Measurements from ENCODE around the gene TAB3. TPM values are rescaled to one million over a fixed set of nuclear protein-coding genes. Genes with fewer than 3 reads are reported as not detected.

Gene TAB3
- total RNA-seq, 1 experiment from 2014 or later, result 28.4 TPM

DNA sequence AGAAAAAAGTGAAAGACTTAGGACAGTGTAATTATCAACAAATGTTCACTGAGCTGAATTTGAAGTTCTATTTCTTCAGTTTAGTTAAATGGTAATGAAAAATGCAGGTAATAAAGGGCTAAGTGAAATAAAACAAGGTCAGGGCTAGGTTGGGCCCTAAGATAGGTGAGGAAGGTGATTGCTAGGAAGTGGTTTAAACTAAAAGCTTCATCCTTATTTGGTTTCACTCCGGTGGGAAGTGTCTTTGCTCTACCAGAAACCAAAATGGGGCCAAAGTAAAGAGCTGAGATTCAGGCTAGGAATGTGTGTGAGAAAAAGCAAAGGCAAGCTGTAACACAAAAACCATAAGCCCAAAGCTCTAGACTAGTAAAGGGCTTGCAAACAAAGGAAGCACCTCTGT lies 31.0 kb downstream of the TAB3 start:
- Mint-ChIP-seq H3K4me3 (ENCODE audit: unreplicated experiment) (no peak overlapping the region), H3K36me3 (ENCODE audit: insufficient read depth, unreplicated experiment) (peaks cover 23% of the 10 kb centered on the region), H3K27me3 (ENCODE audit: insufficient read depth, unreplicated experiment) (peaks cover 39% of the 10 kb centered on the region), H3K9me3 (ENCODE audit: unreplicated experiment) (no peaks in the 10 kb centered on the region), H3K4me1 (ENCODE audit: insufficient read depth, unreplicated experiment) (no peaks in the 10 kb centered on the region), H3K27ac (ENCODE audit: low read depth, unreplicated experiment) (no peak overlapping the region)
- ChIA-PET CTCF (interaction anchor here (0.5 kb wide), 1 partner anchor 434 kb away, joined by 3 read pairs; no protein-coding TSS in a partner anchor), POLR2A (no interaction called here)
- no peak for TF ChIP-seq CTCF (IDR thresholded peaks at IDR 0.05; ENCODE audit: unreplicated experiment)
- intact Hi-C loops (cut with micrococcal nuclease), result no loop called here
- no TSS peak for BruUV-seq (replicated peaks)
- no peak for DNase-seq (ENCODE audit: unreplicated experiment)

- H3K4me3 Mint-ChIP-seq (ENCODE audit: unreplicated experiment), result no peak overlapping the region
- no peak for DNase-seq (ENCODE audit: unreplicated experiment)
- H3K4me1 Mint-ChIP-seq (ENCODE audit: insufficient read depth, unreplicated experiment), result no peaks in the 10 kb centered on the region
- H3K36me3 Mint-ChIP-seq (ENCODE audit: insufficient read depth, unreplicated experiment), result peaks cover 32% of the 10 kb centered on the region
- peaks cover 49% of the 10 kb centered on the region for H3K27me3 Mint-ChIP-seq (ENCODE audit: insufficient read depth, unreplicated experiment)
- no TSS peak for BruUV-seq (replicated peaks)
- H3K27ac Mint-ChIP-seq (ENCODE audit: low read depth, unreplicated experiment), result no peak overlapping the region
- no peaks in the 10 kb centered on the region for H3K9me3 Mint-ChIP-seq (ENCODE audit: unreplicated experiment)
- intact Hi-C loops (cut with micrococcal nuclease), result no loop called here
- POLR2A ChIA-PET, result interaction anchor here (0.7 kb wide), 1 partner anchor 362 kb away, joined by 3 read pairs; no protein-coding TSS in a partner anchor
- TF ChIP-seq CTCF (IDR thresholded peaks at IDR 0.05; ENCODE audit: unreplicated experiment), result no peak
- CTCF ChIA-PET, result no interaction called here
These were observed 37.6 kb downstream of the TAB3 start for GRCh38 chrX:30851449-30851848.

GRCh38 chrX:30835373-30835772 lies 53.7 kb downstream of the TAB3 start:
- Mint-ChIP-seq H3K4me3 (ENCODE audit: unreplicated experiment) (no peak overlapping the region), H3K36me3 (ENCODE audit: insufficient read depth, unreplicated experiment) (peaks cover 65% of the 10 kb centered on the region), H3K9me3 (ENCODE audit: unreplicated experiment) (no peaks in the 10 kb centered on the region), H3K4me1 (ENCODE audit: insufficient read depth, unreplicated experiment) (no peaks in the 10 kb centered on the region), H3K27ac (ENCODE audit: low read depth, unreplicated experiment) (no peak overlapping the region), H3K27me3 (ENCODE audit: insufficient read depth, unreplicated experiment) (no peaks in the 10 kb centered on the region)
- POLR2A ChIA-PET, result no interaction called here
- BruUV-seq (replicated peaks), result no TSS peak
- DNase-seq (ENCODE audit: unreplicated experiment), result no peak
- intact Hi-C loops (cut with micrococcal nuclease), result no loop called here
- TF ChIP-seq CTCF (IDR thresholded peaks at IDR 0.05; ENCODE audit: unreplicated experiment), result no peak
- CTCF ChIA-PET, result no interaction called here

GRCh38 chrX:30833896-30834295 lies 55.2 kb downstream of the TAB3 start:
- H3K27me3 Mint-ChIP-seq (ENCODE audit: insufficient read depth, unreplicated experiment), result peaks cover under 1% of the 10 kb centered on the region
- no peak overlapping the region for H3K4me3 Mint-ChIP-seq (ENCODE audit: unreplicated experiment)
- H3K9me3 Mint-ChIP-seq (ENCODE audit: unreplicated experiment), result no peaks in the 10 kb centered on the region
- no peak for TF ChIP-seq CTCF (IDR thresholded peaks at IDR 0.05; ENCODE audit: unreplicated experiment)
- CTCF ChIA-PET, result no interaction called here
- no peak for DNase-seq (ENCODE audit: unreplicated experiment)
- intact Hi-C loops (cut with micrococcal nuclease), result no loop called here
- no peak overlapping the region for H3K27ac Mint-ChIP-seq (ENCODE audit: low read depth, unreplicated experiment)
- POLR2A ChIA-PET, result no interaction called here
- BruUV-seq (replicated peaks), result no TSS peak
- peaks cover 58% of the 10 kb centered on the region for H3K36me3 Mint-ChIP-seq (ENCODE audit: insufficient read depth, unreplicated experiment)
- H3K4me1 Mint-ChIP-seq (ENCODE audit: insufficient read depth, unreplicated experiment), result no peaks in the 10 kb centered on the region
